ENCODE results near the gene LSMEM2.
A peak's percentile ranks its signal among the peaks of the same experiment; 100 is the strongest.
"Not testable (repeated sequence)": the region's sequence is repeated elsewhere in the genome, so short reads cannot be mapped to it uniquely, and the experiment has no call there.

LSMEM2 gene

GRCh38 chr3:50300681-50301254 lies 21.9 kb downstream of the LSMEM2 start:
- DNase-seq: no peak

GRCh38 chr3:50302095-50303012 lies 23.5 kb downstream of the LSMEM2 start:
- no peak for DNase-seq

GRCh38 chr3:50303013-50303815 lies 24.3 kb downstream of the LSMEM2 start, which contains the start of gene HYAL1:
Gene HYAL1 (minus strand): TSS chr3:50303574. CDS start chr3:50302956, 618 bp downstream.
- DNase-seq: no peak

DNA sequence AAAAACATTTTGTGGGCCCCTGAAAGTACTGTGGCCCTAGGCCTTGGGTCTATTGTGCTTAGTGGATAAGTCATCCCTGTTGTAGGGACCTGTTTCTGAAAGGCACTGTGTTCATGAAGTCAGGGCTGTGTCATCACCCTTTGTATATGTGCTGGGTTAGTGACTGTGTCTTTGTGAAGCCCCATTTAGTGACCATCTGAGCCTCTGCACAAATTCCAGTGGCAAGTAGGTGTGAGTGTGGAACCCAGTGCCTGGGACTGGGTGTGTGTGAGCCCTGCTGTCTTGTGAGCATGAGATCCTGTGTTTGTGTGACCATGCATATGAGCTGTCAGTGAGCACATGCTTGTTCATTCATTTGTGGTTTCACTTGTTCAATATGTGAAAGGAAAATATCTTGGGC lies 25.7 kb downstream of the LSMEM2 start:
- DNase-seq: no peak

DNA sequence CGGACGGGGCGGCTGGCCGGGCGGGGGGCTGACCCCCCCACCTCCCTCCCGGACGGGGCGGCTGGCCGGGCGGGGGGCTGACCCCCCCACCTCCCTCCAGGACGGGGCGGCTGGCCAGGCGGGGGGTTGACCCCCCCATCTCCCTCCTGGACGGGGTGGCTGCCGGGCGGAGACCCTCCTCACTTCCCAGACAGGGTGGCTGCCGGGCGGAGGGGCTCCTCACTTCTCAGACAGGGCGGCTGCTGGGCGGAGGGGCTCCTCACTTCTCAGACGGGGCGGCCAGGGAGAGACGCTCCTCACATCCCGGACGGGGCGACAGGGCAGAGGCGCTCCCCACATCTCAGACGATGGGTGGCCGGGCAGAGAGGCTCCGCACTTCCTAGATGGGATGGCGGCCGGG lies 33.2 kb downstream of the LSMEM2 start:
- not testable (repeated sequence) for DNase-seq

DNA sequence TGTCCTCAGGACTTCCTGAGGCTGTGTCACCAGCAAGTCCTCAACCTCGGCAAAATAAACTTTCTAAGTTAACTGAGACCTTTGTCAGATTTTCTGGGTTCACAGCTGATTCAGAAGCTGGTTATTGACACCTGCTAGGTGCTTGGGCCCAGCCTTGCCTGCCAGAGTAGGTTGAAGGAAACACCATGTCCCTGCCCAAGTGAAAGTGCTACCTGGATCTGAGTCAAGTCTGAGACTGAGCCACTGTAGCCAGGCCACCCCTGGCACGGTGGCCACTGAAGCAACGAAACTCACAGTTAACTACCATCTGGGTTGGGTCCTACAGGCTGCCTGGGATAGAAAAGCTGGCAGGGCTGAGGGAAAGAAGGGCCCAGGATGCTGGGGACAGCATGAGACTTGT lies 35.5 kb downstream of the LSMEM2 start:
- DNase-seq: no peak

DNA sequence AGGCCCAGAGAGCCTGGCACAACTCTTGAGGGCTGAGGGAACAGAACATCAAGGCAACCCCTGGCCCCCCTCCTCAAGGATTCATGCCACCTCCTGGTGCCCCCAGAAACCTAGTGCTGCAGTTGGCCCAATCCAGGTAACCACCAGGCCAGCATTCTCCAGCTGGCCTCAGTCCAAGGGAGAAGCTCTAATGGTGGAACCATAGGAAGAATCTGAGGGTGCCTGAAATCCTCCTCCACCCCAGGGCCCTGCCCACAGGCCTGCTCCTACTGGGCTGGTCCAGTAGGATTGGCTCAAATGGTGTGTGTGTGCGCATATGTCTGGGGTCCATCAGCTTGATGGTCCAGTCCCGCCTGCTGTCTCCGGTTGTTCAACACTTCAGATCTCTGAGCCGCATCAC lies 35.9 kb downstream of the LSMEM2 start:
- DNase-seq: no peak

- DNase-seq: peak; percentile 56
These were observed 37.9 kb downstream of the LSMEM2 start for GRCh38 chr3:50316657-50317242.

GRCh38 chr3:50317300-50317699 lies 38.4 kb downstream of the LSMEM2 start:
- no peak for DNase-seq

DNA sequence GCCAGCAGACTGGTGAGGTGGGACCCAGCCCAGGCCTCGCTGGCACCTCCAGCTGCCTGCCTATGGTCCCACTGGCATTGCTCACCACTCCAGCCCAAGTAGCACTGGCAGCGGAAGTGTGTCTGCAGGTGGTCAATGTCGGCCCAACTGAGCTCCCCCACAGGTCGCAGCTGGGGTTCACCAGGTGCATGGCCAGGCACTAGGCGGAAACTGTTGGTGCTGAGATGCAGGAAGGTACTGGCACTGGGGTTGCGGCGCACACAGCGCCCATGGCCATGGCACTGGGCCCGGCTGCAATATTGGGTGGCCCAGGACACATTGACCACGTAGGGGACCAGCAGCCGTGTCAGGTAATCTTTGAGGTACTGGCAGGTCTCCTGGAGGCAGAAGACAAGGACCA lies 39.3 kb downstream of the LSMEM2 start:
- no peak for DNase-seq

DNA sequence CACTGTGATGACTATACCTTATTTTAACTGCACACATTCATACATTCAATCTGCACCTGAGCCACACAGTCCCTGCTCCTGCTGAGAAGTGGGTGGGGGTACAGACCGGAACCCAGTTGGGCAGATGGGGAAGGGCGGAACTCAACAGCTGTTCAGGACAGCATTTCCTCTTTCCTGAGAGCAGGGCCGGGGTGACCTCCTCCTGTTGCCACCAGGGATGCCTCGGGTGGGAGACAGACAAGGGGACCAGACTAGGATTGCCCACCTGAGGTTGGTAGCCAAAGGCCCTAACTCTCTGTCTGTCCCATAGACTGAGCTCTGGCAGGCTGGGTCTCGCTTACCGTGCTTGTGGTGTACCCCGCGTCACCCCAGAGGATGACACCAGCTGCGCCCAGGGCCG lies 39.7 kb downstream of the LSMEM2 start:
- DNase-seq: no peak

DNA sequence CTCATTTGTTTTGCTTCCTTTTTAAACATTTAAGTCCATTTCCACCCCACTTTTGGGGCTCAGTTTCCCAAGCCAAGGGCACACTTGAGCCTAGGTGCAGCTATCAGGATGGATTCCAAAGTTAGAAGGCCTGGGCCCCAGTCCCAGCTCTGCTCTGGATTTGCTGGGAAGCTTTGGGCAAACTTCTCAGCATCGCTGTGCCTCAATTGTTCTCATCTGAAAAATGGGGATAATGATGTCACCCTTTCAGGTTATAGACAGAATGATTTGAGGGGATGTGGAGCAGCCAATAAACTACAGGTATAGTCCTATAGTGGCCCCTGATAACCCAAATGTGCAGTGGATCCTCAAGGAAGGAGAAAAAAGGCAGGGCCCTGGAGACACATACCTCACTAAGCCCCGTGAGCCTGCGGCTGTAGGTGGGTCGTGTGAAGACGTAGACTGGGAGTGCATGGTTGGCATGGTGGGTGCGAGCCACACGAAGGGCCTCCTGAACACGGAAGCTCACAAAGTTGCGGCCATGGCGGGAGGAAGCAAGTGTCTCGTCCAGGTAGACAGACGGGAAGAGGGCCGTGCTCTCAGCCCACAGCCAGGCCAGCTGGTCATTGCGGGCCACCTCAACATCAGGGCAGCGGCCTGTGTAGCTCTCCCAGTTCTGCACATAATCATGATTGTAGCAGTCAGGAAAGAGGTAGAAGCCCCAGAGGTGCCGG lies 40.5 kb downstream of the LSMEM2 start:
- no peak for DNase-seq

DNA sequence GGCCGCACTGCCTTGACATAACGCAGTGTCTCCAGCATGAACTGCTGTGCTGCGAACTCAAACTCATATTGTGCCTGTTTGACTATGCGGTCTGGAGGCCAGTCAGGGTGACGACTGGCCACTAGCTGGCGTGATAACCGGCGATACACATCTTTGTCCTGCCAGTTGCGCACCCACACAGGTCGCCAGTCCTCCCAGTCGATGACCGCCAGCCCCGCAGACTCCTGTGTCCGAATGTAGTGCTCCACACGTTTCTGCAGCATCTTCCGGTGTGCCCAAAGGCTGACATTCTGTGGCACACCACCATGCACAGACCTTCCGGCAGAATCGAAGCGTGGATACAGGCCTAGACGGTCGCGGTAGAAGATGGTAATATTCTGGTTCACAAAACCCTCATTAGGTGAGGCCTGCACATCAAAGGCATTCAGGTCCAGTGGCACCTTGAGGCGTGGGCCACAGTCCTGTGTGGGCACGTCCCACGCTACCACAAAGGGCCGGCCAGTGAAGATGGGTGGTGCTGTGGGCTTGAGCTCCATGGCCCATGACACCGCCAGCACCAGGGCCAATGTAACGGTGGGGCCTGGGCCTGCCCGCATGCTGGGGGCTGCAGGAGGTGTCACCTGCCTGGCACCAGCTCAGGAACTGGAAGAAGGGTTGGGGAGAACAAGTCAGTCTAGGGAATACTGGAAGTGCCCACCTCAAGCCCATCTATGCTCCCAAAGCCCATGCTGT lies 41.2 kb downstream of the LSMEM2 start:
- DNase-seq: no peak

GRCh38 chr3:50320853-50321335 lies 42.0 kb downstream of the LSMEM2 start:
- DNase-seq: peak; percentile 55

- DNase-seq: peak; percentile 72
These were observed 42.6 kb downstream of the LSMEM2 start for GRCh38 chr3:50321336-50322114.

- DNase-seq: no peak
These were observed 43.2 kb downstream of the LSMEM2 start for GRCh38 chr3:50322115-50322385.

- no peak for DNase-seq
These were observed 43.7 kb downstream of the LSMEM2 start, which contains the start of gene HYAL2 for GRCh38 chr3:50322386-50323091. Gene HYAL2 (minus strand): TSS chr3:50322745. CDS start chr3:50320489, 2,256 bp downstream.

- no peak for DNase-seq
These were observed 44.3 kb downstream of the LSMEM2 start for GRCh38 chr3:50323092-50323600.

- no peak for DNase-seq
These were observed 44.8 kb downstream of the LSMEM2 start for GRCh38 chr3:50323614-50324199.

Measured in activated T-cell treated with anti-CD3 and anti-CD28 coated beads for 4 hours (primary cell).